Measurements from ENCODE around the gene TADA2A. TPM values are rescaled to one million over a fixed set of nuclear protein-coding genes. Genes with fewer than 3 reads are reported as not detected.
"Not testable (repeated sequence)": the region's sequence is repeated elsewhere in the genome, so short reads cannot be mapped to it uniquely, and the experiment has no call there.

TADA2A gene
- total RNA-seq, 1 experiment from 2014 or later = 20.0 TPM

- DNase-seq (ENCODE audit: low spot score) = no peak
Observed at GRCh38 chr17:37399265-37399803, 7.4 kb upstream of the TADA2A start.

DNA sequence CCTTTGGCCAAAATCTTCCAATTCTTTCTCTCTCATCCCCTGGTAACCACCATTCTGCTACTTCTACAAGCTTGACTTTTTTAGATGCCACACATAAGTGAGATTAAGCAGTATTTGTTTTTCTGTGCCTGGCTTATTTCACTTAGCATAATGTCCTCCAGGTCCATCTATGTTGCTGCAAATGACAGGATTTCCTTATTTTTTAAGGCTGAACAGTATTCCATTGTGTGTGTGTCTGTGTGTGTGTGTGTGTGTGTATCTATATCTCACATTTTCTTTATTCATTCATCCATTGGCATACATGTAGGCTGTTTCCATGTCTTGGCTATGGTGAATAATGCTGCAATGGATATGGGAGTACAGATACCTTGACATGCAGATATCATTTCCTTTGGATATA lies 6.2 kb upstream of the TADA2A start:
- DNase-seq (ENCODE audit: low spot score) = no peak

DNA sequence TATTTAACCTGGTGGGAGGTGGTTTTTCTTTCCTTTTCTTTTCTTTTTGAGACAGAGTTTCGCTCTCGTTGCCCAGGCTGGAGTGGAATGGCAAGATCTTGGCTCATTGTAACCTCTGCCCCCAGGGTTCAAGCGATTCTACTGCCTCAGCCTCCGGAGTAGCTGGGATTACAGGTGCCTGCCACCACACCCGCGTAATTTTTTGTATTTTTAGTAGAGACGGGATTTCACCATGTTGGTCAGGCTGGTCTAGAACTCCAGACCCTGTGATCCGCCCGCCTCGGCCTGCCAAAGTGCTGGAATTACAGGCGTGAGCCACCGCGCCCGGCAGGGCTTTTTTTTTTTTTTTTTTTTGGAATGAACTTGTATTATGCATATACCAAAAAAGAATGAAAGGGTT lies 1.2 kb upstream of the TADA2A start:
- DNase-seq (ENCODE audit: low spot score) = not testable (repeated sequence)

- peak; percentile 74 for DNase-seq (ENCODE audit: low spot score)
Observed at GRCh38 chr17:37405955-37406634, 591 bp upstream of the TADA2A start.

GRCh38 chr17:37408145-37408479 lies 1.4 kb downstream of the TADA2A start:
- DNase-seq (ENCODE audit: low spot score) = not testable (repeated sequence)

GRCh38 chr17:37410357-37410756 lies 3.7 kb downstream of the TADA2A start:
- no peak for DNase-seq (ENCODE audit: low spot score)

- DNase-seq (ENCODE audit: low spot score) = peak; percentile 37
Observed at GRCh38 chr17:37413875-37414519, 7.3 kb downstream of the TADA2A start.

DNA sequence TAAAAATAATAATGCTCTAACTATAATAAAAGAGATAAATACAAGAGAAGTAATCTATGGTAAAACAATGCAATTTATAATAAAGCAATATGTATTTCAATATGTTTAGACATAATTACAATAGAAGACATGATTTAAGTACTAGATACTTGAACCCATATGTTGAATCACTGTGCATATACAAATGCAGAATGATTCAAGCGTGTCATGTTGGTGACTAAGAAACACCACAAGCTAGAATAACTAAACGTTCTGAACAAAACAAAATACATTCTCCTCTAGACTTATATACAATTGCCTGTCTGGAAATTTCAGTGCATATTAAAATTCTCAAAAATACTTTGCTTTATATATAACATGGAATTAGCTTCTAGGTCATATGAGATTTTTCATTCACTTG lies 11.2 kb downstream of the TADA2A start:
- DNase-seq (ENCODE audit: low spot score) = no peak

GRCh38 chr17:37422971-37423625 lies 16.4 kb downstream of the TADA2A start:
- DNase-seq (ENCODE audit: low spot score) = no peak

DNA sequence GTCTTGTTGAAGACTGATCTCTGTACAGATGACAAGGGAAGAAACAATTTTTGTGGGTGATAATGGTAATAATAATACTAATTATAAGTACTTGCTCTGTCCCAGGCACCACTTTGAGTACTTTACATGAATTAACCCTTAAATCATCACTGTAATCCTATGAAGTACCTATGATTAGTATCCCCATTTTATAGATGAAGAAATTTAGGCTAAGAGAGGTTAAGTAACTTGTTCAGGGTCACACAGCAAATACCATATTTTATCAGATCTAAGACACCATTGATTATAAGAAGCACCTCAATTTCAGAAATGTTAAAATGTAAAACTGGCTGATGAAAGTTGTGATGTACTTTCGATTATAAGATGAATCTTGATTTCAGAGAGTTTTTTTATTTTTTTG lies 18.6 kb downstream of the TADA2A start:
- DNase-seq (ENCODE audit: low spot score) = no peak

GRCh38 chr17:37429039-37429438 lies 22.4 kb downstream of the TADA2A start:
- no peak for DNase-seq (ENCODE audit: low spot score)

- no peak for DNase-seq (ENCODE audit: low spot score)
Observed at GRCh38 chr17:37429453-37429852, 22.8 kb downstream of the TADA2A start.

DNA sequence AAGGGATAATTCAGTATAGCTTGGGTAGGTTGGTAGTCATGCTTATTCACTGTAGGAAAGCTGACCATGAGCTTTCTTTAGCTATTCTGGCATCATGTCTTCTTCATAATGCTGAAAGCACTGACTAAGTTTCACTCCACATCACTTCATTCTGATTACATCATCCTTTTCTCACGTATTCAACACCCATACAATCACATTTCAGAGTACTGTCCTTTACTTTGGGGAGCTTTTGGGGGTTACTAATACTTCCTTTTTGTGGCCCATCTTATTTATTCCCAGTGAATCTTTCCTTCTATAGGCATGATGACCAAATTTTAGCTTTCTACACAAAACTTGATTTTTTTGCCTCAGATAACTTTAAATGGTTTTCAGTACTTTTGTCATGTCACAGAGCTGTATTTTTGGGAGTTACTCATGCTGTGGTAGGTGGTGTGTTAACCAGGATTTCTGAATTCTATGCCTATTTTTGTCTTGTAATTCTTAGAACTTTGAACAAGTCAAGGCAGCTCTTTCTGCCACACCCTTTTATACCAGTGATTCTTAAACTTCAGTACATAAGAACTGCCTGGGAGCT lies 23.5 kb downstream of the TADA2A start:
- DNase-seq (ENCODE audit: low spot score) = no peak

- no peak for DNase-seq (ENCODE audit: low spot score)
Observed at GRCh38 chr17:37432671-37433070, 26.0 kb downstream of the TADA2A start.

GRCh38 chr17:37438141-37438540 lies 31.5 kb downstream of the TADA2A start:
- DNase-seq (ENCODE audit: low spot score) = peak; percentile 27

- DNase-seq (ENCODE audit: low spot score) = no peak
Observed at GRCh38 chr17:37440424-37440823, 33.7 kb downstream of the TADA2A start.

- DNase-seq (ENCODE audit: low spot score) = not testable (repeated sequence)
Observed at GRCh38 chr17:37441369-37442014, 34.8 kb downstream of the TADA2A start.

DNA sequence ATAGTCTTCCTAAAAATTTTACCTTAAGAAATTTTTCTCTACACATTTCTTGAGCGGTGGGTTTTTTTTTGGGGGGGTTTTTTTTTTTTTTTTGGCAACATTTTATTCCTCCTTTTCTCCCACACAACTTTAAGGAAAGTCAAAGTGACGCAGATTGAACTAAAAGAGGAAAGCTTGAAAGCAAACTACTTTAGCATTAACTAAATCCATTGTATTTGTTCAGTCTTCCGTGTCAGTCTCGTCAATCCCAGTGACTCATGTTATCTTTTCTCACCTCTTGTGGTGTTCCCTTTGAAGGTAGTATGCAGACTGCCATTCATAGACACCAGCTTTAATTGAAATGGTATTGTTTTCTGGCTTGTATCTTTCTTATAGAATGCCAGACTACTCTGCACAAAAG lies 39.3 kb downstream of the TADA2A start:
- no peak for DNase-seq (ENCODE audit: low spot score)

- DNase-seq (ENCODE audit: low spot score) = no peak
Observed at GRCh38 chr17:37447641-37448040, 41.0 kb downstream of the TADA2A start.

DNA sequence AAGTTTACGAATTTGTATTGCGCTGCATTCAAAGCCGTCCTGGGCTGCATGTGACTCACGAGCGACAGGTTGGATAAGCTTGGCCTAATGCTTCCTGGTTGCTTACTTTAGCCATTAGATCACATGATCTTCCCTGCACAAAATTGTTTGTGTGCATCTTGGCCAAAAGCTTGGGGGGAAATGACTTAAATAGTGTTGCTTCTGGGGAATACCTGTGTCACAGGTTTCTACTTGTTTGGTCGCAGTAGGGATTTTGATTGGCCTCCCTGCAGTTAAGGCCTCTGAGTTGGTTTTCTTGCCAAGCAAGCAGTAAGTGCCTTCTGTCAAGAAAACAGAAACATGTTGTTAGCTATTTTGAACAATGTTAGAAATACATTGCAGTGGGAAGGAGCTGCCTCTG lies 43.4 kb downstream of the TADA2A start:
- DNase-seq (ENCODE audit: low spot score) = no peak

- not testable (repeated sequence) for DNase-seq (ENCODE audit: low spot score)
Observed at GRCh38 chr17:37457801-37458200, 51.1 kb downstream of the TADA2A start.

- no peak for DNase-seq (ENCODE audit: low spot score)
Observed at GRCh38 chr17:37458805-37459204, 52.1 kb downstream of the TADA2A start.
